ENCODE data around the gene SPAG4. TPM values are rescaled to one million over a fixed set of nuclear protein-coding genes. Genes with fewer than 3 reads are reported as not detected.

SPAG4 gene
- total RNA-seq, 2 experiments from 2014 or later = 3.8 to 5.7 TPM

DNA sequence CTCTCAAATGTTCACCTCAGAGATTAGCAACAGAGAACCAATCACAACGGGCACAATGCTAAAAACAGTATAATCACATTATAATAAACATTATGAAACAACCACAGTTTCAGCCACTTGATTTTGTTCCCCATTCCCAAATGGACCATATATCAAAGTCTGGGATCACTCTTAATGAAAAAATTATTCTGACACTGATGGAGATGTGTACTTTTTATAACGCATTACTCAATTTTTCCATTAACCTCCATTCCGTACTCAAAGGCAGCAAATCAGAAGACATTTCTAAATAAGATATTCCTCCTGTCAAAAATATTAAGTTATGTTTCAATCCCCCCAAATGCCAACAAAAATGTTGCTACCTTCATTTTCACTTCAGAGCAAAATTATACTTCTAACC, 46.3 kb downstream of the SPAG4 start:
- H3K27ac Mint-ChIP-seq = peak overlapping the region; percentile 84
- no peak for DNase-seq
- POLR2A ChIA-PET = interaction anchor here (1.1 to 4.8 kb wide), 4 partner anchors 10 to 80 kb away, joined by 3 to 68 read pairs (median 30); partner anchors contain the start of genes RBM39 and SPAG4
- H3K4me3 Mint-ChIP-seq = peak overlapping the region; percentile 79
- ATAC-seq (ENCODE audit: low read depth) = no peak
- peaks cover 46% of the 10 kb centered on the region for H3K4me1 Mint-ChIP-seq
- H3K9me3 Mint-ChIP-seq = no peaks in the 10 kb centered on the region
- H3K27me3 Mint-ChIP-seq = no peaks in the 10 kb centered on the region
- peaks cover 26% of the 10 kb centered on the region for H3K36me3 Mint-ChIP-seq

DNA sequence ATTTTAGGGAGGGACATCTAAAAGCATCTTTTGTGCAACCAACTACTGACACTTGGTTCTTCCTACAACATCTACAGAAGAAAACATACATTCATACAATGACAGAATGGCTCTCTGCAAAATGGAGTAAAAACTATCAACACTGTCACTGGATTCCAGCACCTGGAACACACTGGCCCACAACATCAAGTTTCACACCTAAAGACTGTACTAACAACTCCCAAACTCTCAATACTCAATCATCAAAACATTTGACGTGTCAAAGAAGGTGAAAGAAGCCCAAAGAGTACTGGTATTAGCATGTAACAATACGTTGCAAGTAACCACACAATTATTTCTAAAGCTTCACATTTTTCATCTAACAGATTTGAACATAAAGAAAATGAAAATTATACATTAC, 46.9 kb downstream of the SPAG4 start:
- Mint-ChIP-seq H3K4me3 (peak overlapping the region; percentile 79), H3K36me3 (peaks cover 21% of the 10 kb centered on the region)
- DNase-seq = no peak

DNA sequence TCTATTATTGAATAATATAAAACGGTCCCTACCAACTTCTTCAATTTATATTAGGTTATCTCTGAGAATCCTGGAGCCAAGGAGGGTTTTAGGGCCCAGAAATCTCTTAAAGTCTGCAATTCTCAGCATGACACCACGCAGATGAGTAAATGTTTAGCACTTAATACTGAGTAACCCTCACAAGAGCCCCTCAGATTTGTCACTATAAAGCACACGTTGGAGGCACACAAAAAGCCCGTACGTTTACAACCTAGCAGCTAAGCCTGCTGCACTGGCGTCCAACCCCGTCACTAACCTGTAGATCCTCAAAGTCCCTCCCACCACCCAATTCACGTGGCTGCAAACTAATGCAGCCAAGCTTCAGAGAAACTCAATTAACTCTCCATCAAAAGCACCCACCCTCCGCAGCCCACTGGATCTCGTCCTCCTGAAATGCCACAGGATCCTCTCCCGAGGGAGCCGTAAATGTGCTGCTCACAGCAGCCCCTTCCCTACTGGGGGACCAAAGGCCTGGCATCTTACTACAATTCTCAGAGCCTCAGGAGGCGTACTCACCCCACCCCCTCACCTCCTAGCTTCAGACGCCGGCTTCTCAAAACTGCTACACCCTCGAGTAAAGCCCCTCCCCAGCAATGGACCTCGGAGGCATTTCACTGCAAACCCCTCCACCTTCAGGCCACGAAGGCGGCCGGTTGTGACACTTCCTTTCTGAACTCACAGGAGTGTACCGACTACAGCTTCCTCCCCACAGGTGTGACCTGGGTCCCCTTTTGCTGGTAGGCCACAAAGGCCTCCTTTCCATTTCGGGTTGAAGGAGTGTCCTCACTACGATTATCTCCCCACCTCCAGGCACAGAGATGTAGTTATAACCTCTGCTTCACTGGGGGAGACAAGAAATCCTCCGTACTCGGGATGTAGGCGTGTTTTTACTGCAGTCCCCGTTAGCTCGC, 48.2 kb downstream of the SPAG4 start:
- Mint-ChIP-seq H3K4me3 (peak overlapping the region; percentile 79), H3K36me3 (peaks cover 27% of the 10 kb centered on the region), H3K27me3 (no peaks in the 10 kb centered on the region), H3K27ac (peak overlapping the region; percentile 99), H3K4me1 (peaks cover 40% of the 10 kb centered on the region), H3K9me3 (no peaks in the 10 kb centered on the region)
- POLR2A ChIA-PET = interaction anchor here (0.5 to 4.8 kb wide), 15 partner anchors 11 to 941 kb away, joined by 3 to 68 read pairs (median 6); partner anchors contain the start of genes CEP250, NFS1, RBM39 and ROMO1
- ATAC-seq (ENCODE audit: low read depth) (peak; percentile 63), DNase-seq (peak; percentile 70)

More for the DNA sequence above, 46.9 kb downstream of the SPAG4 start:
- Mint-ChIP-seq H3K27me3 (no peaks in the 10 kb centered on the region), H3K4me1 (peaks cover 42% of the 10 kb centered on the region), H3K9me3 (no peaks in the 10 kb centered on the region), H3K27ac (peak overlapping the region; percentile 99)
- no peak for ATAC-seq (ENCODE audit: low read depth)
- POLR2A ChIA-PET = interaction anchor here (4.8 kb wide), 2 partner anchors 45 to 80 kb away, joined by 54 to 68 read pairs; partner anchors contain the start of genes RBM39 and SPAG4

DNA sequence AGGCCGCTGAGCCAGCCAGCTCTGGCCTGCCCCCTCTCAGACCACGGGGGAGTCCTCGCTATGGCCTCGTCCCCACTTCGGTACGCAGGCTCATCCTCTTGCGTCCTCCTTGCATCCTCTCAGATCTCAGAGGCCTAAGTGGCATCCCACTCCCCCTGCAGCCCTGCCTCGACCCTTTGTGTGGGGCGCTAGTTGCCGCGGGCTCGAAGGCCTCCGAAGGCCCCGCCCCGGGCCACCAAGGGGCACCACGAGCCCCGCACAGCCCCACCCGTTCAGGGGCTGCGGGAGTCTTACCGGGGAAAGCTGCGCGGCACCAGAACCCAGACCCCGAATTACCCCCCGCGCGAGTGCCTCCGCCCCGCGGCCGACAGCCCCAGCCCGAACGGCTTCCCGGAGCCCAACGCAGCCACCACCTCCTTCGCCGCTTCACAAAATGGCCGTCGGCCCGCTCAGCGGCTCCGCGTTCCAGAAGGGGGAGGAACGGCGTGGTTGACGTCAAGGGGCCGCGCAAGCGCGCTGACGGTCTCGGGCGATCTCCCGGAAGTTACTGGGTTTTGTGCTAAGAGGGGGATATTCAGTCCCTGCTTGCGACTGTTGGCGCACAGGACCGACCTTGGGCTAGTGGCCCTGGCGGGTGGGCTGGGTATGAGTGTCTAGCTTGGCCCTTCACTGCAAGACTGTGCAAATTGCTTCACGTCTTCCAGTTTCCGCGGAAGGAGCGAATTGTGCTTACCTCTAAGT, 49.0 kb downstream of the SPAG4 start, which contains the start of the genes CPNE1 and RBM12:
Gene CPNE1, minus strand, starts transcription at position 435 of the 741 bp plus-strand sequence. CDS start 31,977 bp downstream, outside the sequence.
Gene RBM12, minus strand, starts transcription at position 435 of the 741 bp plus-strand sequence. CDS start 9,578 bp downstream, outside the sequence.
- Mint-ChIP-seq H3K27me3 (no peaks in the 10 kb centered on the region), H3K27ac (peak within 1 kb of the TSS; percentile 99), H3K4me1 (peaks cover 35% of the 10 kb centered on the region), H3K9me3 (no peaks in the 10 kb centered on the region), H3K36me3 (peaks cover 30% of the 10 kb centered on the region), H3K4me3 (peak within 1 kb of the TSS; percentile 79)
- ATAC-seq (ENCODE audit: low read depth) (peak; percentile 82), DNase-seq (peak; percentile 96)
- POLR2A ChIA-PET = interaction anchor here (0.5 to 4.8 kb wide), 16 partner anchors 12 to 429 kb away, joined by 3 to 68 read pairs (median 6); partner anchors contain the start of genes CEP250, ERGIC3, NFS1 and PHF20

DNA sequence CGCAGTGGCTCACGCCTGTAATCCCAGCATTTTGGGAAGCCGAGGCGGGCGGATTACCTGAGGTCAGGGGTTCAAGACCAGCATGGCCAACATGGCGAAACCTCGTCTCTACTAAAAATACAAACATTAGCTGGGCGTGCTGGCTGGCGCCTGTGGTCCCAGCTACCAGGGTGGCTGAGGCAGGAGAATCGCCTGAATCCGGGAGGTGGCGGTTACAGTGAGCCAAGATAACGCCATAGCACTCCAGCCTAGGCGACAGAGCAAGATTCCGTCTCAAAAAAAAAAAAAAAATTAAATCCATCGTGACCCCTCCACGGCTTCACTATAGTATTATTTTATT, 50.3 kb downstream of the SPAG4 start:
- H3K27me3 Mint-ChIP-seq = no peaks in the 10 kb centered on the region
- POLR2A ChIA-PET = interaction anchor here (0.8 to 4.8 kb wide), 6 partner anchors 12 to 288 kb away, joined by 3 to 68 read pairs (median 4); partner anchors contain the start of genes RBM39, SCAND1 and SPAG4
- peaks cover 22% of the 10 kb centered on the region for H3K4me1 Mint-ChIP-seq
- no peaks in the 10 kb centered on the region for H3K9me3 Mint-ChIP-seq
- H3K27ac Mint-ChIP-seq = no peak overlapping the region
- peaks cover 28% of the 10 kb centered on the region for H3K36me3 Mint-ChIP-seq
- no peak overlapping the region for H3K4me3 Mint-ChIP-seq
- no peak for DNase-seq
- ATAC-seq (ENCODE audit: low read depth) = no peak

DNA sequence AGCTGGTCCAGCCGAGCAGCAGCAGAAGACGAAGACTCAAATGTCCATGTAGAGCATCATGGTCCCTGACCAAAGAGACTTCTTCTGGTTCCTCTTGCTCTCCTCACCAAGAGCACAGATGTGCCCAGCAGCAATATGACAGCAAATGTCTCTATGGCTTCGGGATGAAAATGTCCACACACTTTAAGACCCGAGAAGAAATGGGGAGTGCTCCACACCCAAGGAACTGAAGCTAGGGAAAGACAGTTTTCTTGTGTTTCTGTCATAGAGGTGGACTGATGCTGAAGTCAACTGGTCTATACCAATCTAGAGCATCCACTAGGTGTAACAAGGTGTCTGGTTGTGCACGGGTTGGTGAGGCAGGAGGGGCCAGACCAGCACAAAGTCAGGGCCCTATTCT, 53.6 kb downstream of the SPAG4 start:
- POLR2A ChIA-PET = interaction anchor here (1.3 to 1.6 kb wide), 2 partner anchors 8 to 71 kb away, joined by 3 read pairs; no protein-coding TSS in a partner anchor
- Mint-ChIP-seq H3K9me3 (no peaks in the 10 kb centered on the region), H3K27me3 (no peaks in the 10 kb centered on the region), H3K4me3 (no peak overlapping the region), H3K36me3 (peaks cover 19% of the 10 kb centered on the region), H3K4me1 (peaks cover 1% of the 10 kb centered on the region), H3K27ac (no peak overlapping the region)
- DNase-seq (no peak), ATAC-seq (ENCODE audit: low read depth) (no peak)

DNA sequence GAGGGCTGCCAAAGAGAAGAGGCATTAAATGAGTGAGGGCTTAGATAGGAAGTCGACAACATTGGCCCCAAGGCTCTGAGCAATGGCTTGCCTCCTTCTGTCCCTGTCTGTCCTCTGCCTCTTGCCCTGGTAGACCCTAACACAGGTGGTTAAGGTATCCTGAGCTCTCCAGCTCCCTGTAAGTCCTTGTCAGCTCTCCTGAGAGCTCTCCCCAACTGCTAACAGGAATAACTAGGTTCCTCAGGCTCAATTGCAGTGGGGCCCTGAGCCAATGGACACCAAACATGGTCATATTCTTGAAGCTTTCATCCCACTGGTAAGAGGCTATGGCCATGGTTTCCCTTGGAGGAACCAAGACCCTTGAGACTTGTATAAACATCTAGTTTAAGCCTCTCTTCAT, 54.1 kb downstream of the SPAG4 start:
- ATAC-seq (ENCODE audit: low read depth) (no peak), DNase-seq (no peak)
- POLR2A ChIA-PET = interaction anchor here (1.3 to 1.6 kb wide), 2 partner anchors 9 to 70 kb away, joined by 3 read pairs; no protein-coding TSS in a partner anchor
- peaks cover 19% of the 10 kb centered on the region for H3K36me3 Mint-ChIP-seq
- H3K4me1 Mint-ChIP-seq = peaks cover 1% of the 10 kb centered on the region
- H3K27ac Mint-ChIP-seq = no peak overlapping the region
- H3K4me3 Mint-ChIP-seq = no peak overlapping the region
- H3K27me3 Mint-ChIP-seq = no peaks in the 10 kb centered on the region
- no peaks in the 10 kb centered on the region for H3K9me3 Mint-ChIP-seq

Other genes starting within 250 kb of the SPAG4 start
- 10 to 100 TPM; 58.7 to 63.7 TPM for gene UQCC1, start 203.9 kb upstream of the SPAG4 start, total RNA-seq
- gene GDF5, start 177.6 kb upstream of the SPAG4 start, total RNA-seq = not detected
- 10 to 100 TPM; 82.9 to 84.5 TPM for gene CEP250, start 160.2 kb upstream of the SPAG4 start, total RNA-seq
- not detected for gene C20orf173, start 86.2 kb upstream of the SPAG4 start, total RNA-seq
- gene ERGIC3, start 73.8 kb upstream of the SPAG4 start, total RNA-seq = 100 to 1,000 TPM; 123 to 125 TPM
- 100 to 1,000 TPM; 296 to 327 TPM for gene CPNE1, start 49.1 kb downstream of the SPAG4 start, total RNA-seq
- 100 to 1,000 TPM; 116 to 120 TPM for gene RBM12, start 49.1 kb downstream of the SPAG4 start, total RNA-seq
- gene NFS1, start 83.5 kb downstream of the SPAG4 start, total RNA-seq = 10 to 100 TPM; 33.1 to 33.8 TPM
- gene ROMO1, start 83.6 kb downstream of the SPAG4 start, total RNA-seq = 100 to 1,000 TPM in 1 of 2 experiments, 10 to 100 TPM in 1; 96.9 to 112 TPM
- gene RBM39, start 126.4 kb downstream of the SPAG4 start, total RNA-seq = 100 to 1,000 TPM; 478 to 499 TPM
- 10 to 100 TPM; 61.9 to 69.4 TPM for gene PHF20, start 156.2 kb downstream of the SPAG4 start, total RNA-seq